GM12878 (cell line): ENCODE results near the gene OTUB2. TPM values are rescaled to one million over a fixed set of nuclear protein-coding genes. Genes with fewer than 3 reads are reported as not detected.

Experiments
- ATAC-seq: fragments of 200-7000 bp; cut with Tn5 transposase; 3 replicates; pipeline ENCODE4 v1.9.1; 2020; ENCODE audit warnings: mild to moderate bottlenecking, moderate library complexity
- BruUV-seq: library from RNA; stranded (reverse); fragments of 400-500 nt; replicated peaks from 2 replicates; lab custom pipeline; 2021; lab: Mats Ljungman, UMichigan
- CTCF ChIA-PET: fragments of 300-600 bp; sonication (Branson Sonifier 250); formaldehyde crosslinking; extraction: SDS; loops from one replicate; lab custom pipeline; 2021; ENCODE audit warnings: inconsistent platforms; lab: Yijun Ruan, JAX
- POLR2A ChIA-PET: fragments of 350-600 bp; formaldehyde crosslinking; extraction: SDS; loops from one replicate; lab custom pipeline; 2021; ENCODE audit warnings: inconsistent platforms; lab: Charles Lee
- RAD21 ChIA-PET: fragments of 300-600 bp; sonication (Branson Sonifier 250); formaldehyde crosslinking; loops from one replicate; lab custom pipeline; 2023; ENCODE audit warnings: antibody characterized with exemption; ENCODE audit not compliant: unreplicated experiment; lab: Charles Lee
- SMC1A ChIA-PET: fragments of 300-600 bp; sonication (Branson Sonifier 250); formaldehyde crosslinking; loops from one replicate; lab custom pipeline; 2023; ENCODE audit not compliant: unreplicated experiment, uncharacterized antibody; lab: Charles Lee
- DNase-seq: peaks from one replicate; pipeline ENCODE4 v3.0.0-alpha.2; 2011; ENCODE audit warnings: low read depth, low spot score
- FAIRE-seq: peaks from 3 replicates; lab custom pipeline; 2011; peaks lifted over from hg19 to GRCh38; lab: Jason Lieb, UNC
- H2AFZ ChIP-seq: 2 replicates; pipeline ENCODE4 v1.6.0; 2011; ENCODE audit warnings: low read depth, low read length, control low read depth; ENCODE audit not compliant: control insufficient read depth
- H3K27ac ChIP-seq: 2 replicates; pipeline ENCODE4 v1.5.1; 2011; ENCODE audit warnings: control low read depth; ENCODE audit not compliant: control insufficient read depth, insufficient read depth
- H3K27me3 ChIP-seq, 2 experiments: replicated peaks in 1 of 2; 2 replicates each; pipeline versions ENCODE4 v1.6.0 to v1.6.1; 2011; ENCODE audit warnings: low read length in 1 of 2; ENCODE audit not compliant: control insufficient read depth in 2 of 2, insufficient read depth in 2 of 2
- H3K36me3 ChIP-seq, 2 experiments: 2 replicates each; pipeline ENCODE4 v1.5.1; 2011; ENCODE audit warnings: low read length in 1 of 2; ENCODE audit not compliant: control insufficient read depth in 2 of 2, insufficient read depth in 2 of 2
- H3K4me1 ChIP-seq: 2 replicates; pipeline ENCODE4 v1.6.1; 2011; ENCODE audit warnings: mild to moderate bottlenecking, low read length, moderate library complexity, mixed read lengths; ENCODE audit not compliant: control insufficient read depth, insufficient read depth
- H3K4me2 ChIP-seq: 2 replicates; pipeline ENCODE4 v1.6.0; 2011; ENCODE audit warnings: control low read depth; ENCODE audit not compliant: control insufficient read depth, insufficient read depth
- H3K4me3 ChIP-seq: fragments of 200-600 bp; sonication (generic); 2 replicates; pipeline ENCODE4 v1.5.1; 2016
- H3K79me2 ChIP-seq: 2 replicates; pipeline ENCODE4 v1.6.0; 2011; ENCODE audit warnings: low read length; ENCODE audit not compliant: control insufficient read depth, insufficient read depth
- H3K9ac ChIP-seq: 2 replicates; pipeline ENCODE4 v1.8.0; 2011; ENCODE audit warnings: low read length, control low read depth, mixed read lengths; ENCODE audit not compliant: control insufficient read depth, insufficient read depth
- H3K9me3 ChIP-seq: replicated peaks from 3 replicates; pipeline ENCODE4 v1.5.1; 2011; ENCODE audit warnings: mild to moderate bottlenecking, low read length; ENCODE audit not compliant: control insufficient read depth, insufficient read depth
- H4K20me1 ChIP-seq: 2 replicates; pipeline ENCODE4 v1.6.0; 2011; ENCODE audit not compliant: control insufficient read depth, insufficient read depth
- BACH1 ChIP-seq: fragments of 450-650 bp; IDR thresholded peaks from 2 replicates; pipeline ENCODE4 v1.6.1; 2017; ENCODE audit warnings: mild to moderate bottlenecking, borderline replicate concordance
- CHD2 ChIP-seq: IDR thresholded peaks from 2 replicates; pipeline ENCODE4 v1.6.1; 2011; ENCODE audit warnings: low read depth, low read length, improper control_type of control experiment, borderline replicate concordance
- CREM ChIP-seq: IDR thresholded peaks from 2 replicates; pipeline ENCODE4 v1.6.1; 2014; ENCODE audit warnings: antibody characterized with exemption, low read depth
- HDAC6 ChIP-seq: fragments of 200-600 bp; sonication (generic); IDR thresholded peaks from one replicate; pipeline ENCODE4 v1.8.0; 2017; ENCODE audit warnings: antibody characterized with exemption; ENCODE audit not compliant: unreplicated experiment
- HDGF ChIP-seq: fragments of 450-650 bp; IDR thresholded peaks from 2 replicates; pipeline ENCODE4 v1.6.1; 2016; ENCODE audit warnings: antibody characterized with exemption
- IRF4 ChIP-seq: IDR thresholded peaks from 2 replicates; pipeline ENCODE4 v1.6.1; 2011; ENCODE audit warnings: low read depth, low read length
- MEF2B ChIP-seq: fragments of 450-650 bp; IDR thresholded peaks from 2 replicates; pipeline ENCODE4 v1.6.1; 2018; ENCODE audit warnings: mild to moderate bottlenecking, moderate library complexity; ENCODE audit not compliant: partially characterized antibody, poor library complexity, severe bottlenecking
- NBN ChIP-seq: fragments of 450-650 bp; IDR thresholded peaks from 2 replicates; pipeline ENCODE4 v1.6.1; 2016
- NFYB ChIP-seq: IDR thresholded peaks from 2 replicates; pipeline ENCODE4 v1.6.1; 2011; ENCODE audit warnings: low read depth, mild to moderate bottlenecking, low read length, improper control_type of control experiment, moderate library complexity; ENCODE audit not compliant: insufficient read depth
- POLR2A ChIP-seq: IDR thresholded peaks from 2 replicates; pipeline ENCODE4 v1.6.1; 2011; ENCODE audit warnings: low read depth, mild to moderate bottlenecking, low read length
- RAD51 ChIP-seq: fragments of 450-650 bp; IDR thresholded peaks from 2 replicates; pipeline ENCODE4 v1.6.1; 2016; ENCODE audit warnings: moderate library complexity, mild to moderate bottlenecking, inconsistent platforms
- SREBF2 ChIP-seq: IDR thresholded peaks from 2 replicates; pipeline ENCODE4 v1.6.1; 2012; ENCODE audit warnings: mild to moderate bottlenecking, low read length
- SUZ12 ChIP-seq: fragments of 200-600 bp; sonication (generic); IDR thresholded peaks from one replicate; pipeline ENCODE4 v1.6.1; 2018; ENCODE audit warnings: antibody characterized with exemption, mild to moderate bottlenecking; ENCODE audit not compliant: unreplicated experiment
- TBL1XR1 ChIP-seq: IDR thresholded peaks from 2 replicates; pipeline ENCODE4 v1.6.1; 2012; ENCODE audit warnings: low read depth, low read length, improper control_type of control experiment
- ZNF24 ChIP-seq: fragments of 450-650 bp; IDR thresholded peaks from 2 replicates; pipeline ENCODE4 v1.6.1; 2017; ENCODE audit warnings: antibody characterized with exemption, mild to moderate bottlenecking
- WGBS: methylation state at CpG from one replicate; pipeline ENCODE4 v1.1.6; 2016; ENCODE audit warnings: low lambda C conversion rate; ENCODE audit not compliant: insufficient replicate concordance, insufficient coverage; ENCODE audit errors: missing lambda C conversion rate; 5-methylcytosine and 5-hydroxymethylcytosine counted together
- in situ Hi-C: fragments of 300-500 bp; cut with MboI; formaldehyde crosslinking; loops from 9 replicates; pipeline ENCODE4 v1.14.3; 2018; ENCODE audit warnings: mixed read lengths
- intact Hi-C: fragments of 100-400 bp; cut with micrococcal nuclease; formaldehyde crosslinking; loops from one replicate; pipeline ENCODE4 v1.14.2; 2022; ENCODE audit not compliant: unreplicated experiment
- polyA plus RNA-seq, 11 experiments: library from polyadenylated mRNA; depleted of rRNA in 4 of 11; unstranded in 6 of 11; stranded (reverse) in 5 of 11; fragments of >200 nt; fragmentation: Nextera tagmentation in 4 of 11; fragmentation: Illumina TruSeq in 1 of 11; extraction: Ambion mirVana in 4 of 11; extraction: Trizol in 1 of 11; gene quantifications; 1 replicate in 1 of 11; 2 replicates in 10 of 11; pipeline versions ENCODE4 v1.2.1 to v1.2.3, GENCODE V29; 2011 to 2016; ENCODE audit warnings: inconsistent platforms in 2 of 11, missing spikeins in 2 of 11, low read depth in 1 of 11
- total RNA-seq, 4 experiments: library from RNA; depleted of rRNA in 3 of 4; stranded (reverse); fragments of >200 nt in 3 of 4; fragmentation: Illumina TruSeq in 1 of 4; extraction: Trizol in 1 of 4; gene quantifications; 2 replicates each; pipeline versions ENCODE4 v1.2.1 to v1.2.3, GENCODE V29; 2013 to 2021
- TF ChIP-seq, protein P1 (sequence below): fragments of 150-350 bp; IDR thresholded peaks from 2 replicates; pipeline ENCODE4 v1.6.1; 2014; ENCODE audit warnings: mild to moderate bottlenecking, low read depth, low read length
- TF ChIP-seq, protein P2 (sequence below): fragments of 450-650 bp; IDR thresholded peaks from 2 replicates; pipeline ENCODE4 v1.6.1; 2016; ENCODE audit warnings: mild to moderate bottlenecking
- TF ChIP-seq, protein P3 (sequence below): fragments of 450-650 bp; IDR thresholded peaks from 2 replicates; pipeline ENCODE4 v1.6.1; 2018; ENCODE audit warnings: mild to moderate bottlenecking, low read depth, moderate library complexity; ENCODE audit not compliant: partially characterized antibody

Gene OTUB2
- total and polyA plus RNA-seq, 10 of the 15 experiments (the other 5 are each of a cell fraction or from before 2014, with no cell fraction given), result 0.05 to 0.82 (median 0.43) TPM

DNA sequence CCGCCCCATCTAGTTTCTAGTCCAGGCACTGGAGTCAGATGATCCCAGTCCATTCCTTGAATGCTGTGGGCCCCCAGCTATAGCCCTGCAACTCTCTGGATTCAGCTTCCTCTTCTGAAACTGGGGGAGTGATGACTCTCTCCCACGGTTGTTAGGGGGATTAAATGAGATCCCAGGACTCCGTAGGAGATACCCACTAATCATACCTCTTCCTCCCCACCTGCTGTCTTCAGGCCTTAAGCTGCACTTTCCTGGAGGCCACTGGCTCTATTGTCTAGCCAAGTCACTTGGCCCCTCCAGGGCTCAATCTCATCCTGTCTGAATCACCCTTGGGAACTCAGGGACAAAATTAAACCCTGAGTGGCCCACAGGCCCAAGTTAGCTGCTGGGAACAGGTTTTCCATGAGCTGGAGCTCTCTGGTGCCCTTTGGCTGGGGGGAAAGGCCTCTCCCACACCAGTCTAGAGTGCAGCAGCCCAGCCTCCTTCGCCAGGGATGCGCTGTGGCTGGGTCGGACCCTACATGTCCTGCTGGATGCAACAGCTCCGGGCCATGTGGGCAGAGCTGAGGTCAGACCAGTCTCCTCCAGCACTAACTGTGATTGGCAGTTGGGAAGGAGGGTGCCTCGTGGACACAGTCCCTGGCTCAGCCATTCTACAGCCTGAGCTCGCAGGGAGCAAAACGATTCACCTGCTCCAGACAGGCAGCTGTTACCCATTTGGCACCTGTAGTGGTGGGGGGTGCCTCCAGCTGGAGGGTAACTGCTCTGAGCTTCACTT lies 43.7 kb upstream of the OTUB2 start (continued):
- TF ChIP-seq, protein P1, sequence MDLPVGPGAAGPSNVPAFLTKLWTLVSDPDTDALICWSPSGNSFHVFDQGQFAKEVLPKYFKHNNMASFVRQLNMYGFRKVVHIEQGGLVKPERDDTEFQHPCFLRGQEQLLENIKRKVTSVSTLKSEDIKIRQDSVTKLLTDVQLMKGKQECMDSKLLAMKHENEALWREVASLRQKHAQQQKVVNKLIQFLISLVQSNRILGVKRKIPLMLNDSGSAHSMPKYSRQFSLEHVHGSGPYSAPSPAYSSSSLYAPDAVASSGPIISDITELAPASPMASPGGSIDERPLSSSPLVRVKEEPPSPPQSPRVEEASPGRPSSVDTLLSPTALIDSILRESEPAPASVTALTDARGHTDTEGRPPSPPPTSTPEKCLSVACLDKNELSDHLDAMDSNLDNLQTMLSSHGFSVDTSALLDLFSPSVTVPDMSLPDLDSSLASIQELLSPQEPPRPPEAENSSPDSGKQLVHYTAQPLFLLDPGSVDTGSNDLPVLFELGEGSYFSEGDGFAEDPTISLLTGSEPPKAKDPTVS, result no peak
- no peak for TF ChIP-seq RAD51
- no peak for TF ChIP-seq SUZ12

DNA sequence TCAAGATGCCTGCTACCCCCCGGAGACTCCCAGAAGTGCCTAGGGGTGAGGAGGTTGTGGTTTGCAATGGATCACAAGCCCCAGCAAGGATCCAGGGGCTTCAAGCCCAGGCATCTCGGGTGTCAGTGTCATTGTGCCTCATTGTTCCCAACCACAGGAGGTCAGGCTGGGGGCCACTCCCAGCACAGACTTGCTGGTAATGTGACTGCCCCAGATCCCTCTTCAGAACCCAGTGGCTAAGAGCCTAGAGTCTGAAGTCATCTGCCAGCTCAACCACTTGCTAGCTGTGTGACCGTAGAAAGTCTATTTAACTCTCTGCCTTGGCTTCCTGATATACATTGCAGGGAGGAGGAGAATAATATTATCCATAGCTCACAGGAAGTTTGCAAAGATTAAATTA lies 42.1 kb upstream of the OTUB2 start:
- ChIA-PET CTCF (interaction anchor here (0.9 to 20.8 kb wide), 6 partner anchors 13 to 52 kb away, joined by 3 to 399 read pairs (median 5); partner anchors contain the start of gene CCDC197), POLR2A (interaction anchor here (1.0 to 2.7 kb wide), 3 partner anchors 8 to 16 kb away, joined by 3 to 10 read pairs (median 7); partner anchors contain the start of gene ASB2)
- TF ChIP-seq HDAC6 (no peak), IRF4 (no peak), NFYB (no peak), CHD2 (no peak), NBN (no peak), TBL1XR1 (no peak), POLR2A (no peak), ZNF24 (no peak), HDGF (no peak), BACH1 (no peak), CREM (no peak), SREBF2 (no peak), MEF2B (no peak)
- TF ChIP-seq, protein P2, sequence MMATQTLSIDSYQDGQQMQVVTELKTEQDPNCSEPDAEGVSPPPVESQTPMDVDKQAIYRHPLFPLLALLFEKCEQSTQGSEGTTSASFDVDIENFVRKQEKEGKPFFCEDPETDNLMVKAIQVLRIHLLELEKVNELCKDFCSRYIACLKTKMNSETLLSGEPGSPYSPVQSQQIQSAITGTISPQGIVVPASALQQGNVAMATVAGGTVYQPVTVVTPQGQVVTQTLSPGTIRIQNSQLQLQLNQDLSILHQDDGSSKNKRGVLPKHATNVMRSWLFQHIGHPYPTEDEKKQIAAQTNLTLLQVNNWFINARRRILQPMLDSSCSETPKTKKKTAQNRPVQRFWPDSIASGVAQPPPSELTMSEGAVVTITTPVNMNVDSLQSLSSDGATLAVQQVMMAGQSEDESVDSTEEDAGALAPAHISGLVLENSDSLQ, result no peak
- TF ChIP-seq, protein P3, sequence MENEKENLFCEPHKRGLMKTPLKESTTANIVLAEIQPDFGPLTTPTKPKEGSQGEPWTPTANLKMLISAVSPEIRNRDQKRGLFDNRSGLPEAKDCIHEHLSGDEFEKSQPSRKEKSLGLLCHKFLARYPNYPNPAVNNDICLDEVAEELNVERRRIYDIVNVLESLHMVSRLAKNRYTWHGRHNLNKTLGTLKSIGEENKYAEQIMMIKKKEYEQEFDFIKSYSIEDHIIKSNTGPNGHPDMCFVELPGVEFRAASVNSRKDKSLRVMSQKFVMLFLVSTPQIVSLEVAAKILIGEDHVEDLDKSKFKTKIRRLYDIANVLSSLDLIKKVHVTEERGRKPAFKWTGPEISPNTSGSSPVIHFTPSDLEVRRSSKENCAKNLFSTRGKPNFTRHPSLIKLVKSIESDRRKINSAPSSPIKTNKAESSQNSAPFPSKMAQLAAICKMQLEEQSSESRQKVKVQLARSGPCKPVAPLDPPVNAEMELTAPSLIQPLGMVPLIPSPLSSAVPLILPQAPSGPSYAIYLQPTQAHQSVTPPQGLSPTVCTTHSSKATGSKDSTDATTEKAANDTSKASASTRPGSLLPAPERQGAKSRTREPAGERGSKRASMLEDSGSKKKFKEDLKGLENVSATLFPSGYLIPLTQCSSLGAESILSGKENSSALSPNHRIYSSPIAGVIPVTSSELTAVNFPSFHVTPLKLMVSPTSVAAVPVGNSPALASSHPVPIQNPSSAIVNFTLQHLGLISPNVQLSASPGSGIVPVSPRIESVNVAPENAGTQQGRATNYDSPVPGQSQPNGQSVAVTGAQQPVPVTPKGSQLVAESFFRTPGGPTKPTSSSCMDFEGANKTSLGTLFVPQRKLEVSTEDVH, result no peak

More for the DNA sequence above, 42.1 kb upstream of the OTUB2 start:
- H3K9ac ChIP-seq, result no peak overlapping the region
- H3K27me3 ChIP-seq, result no peaks in the 10 kb centered on the region
- H3K79me2 ChIP-seq, result no peaks in the 10 kb centered on the region
- no TSS peak for BruUV-seq
- DNase-seq (no peak), FAIRE-seq (no peak), ATAC-seq (no peak)
- H2AFZ ChIP-seq, result no peak overlapping the region
- no peaks in the 10 kb centered on the region for H3K9me3 ChIP-seq
- peaks cover 16% of the 10 kb centered on the region for H3K4me1 ChIP-seq
- ChIA-PET RAD21 (interaction anchor here (1.1 to 3.7 kb wide), 3 partner anchors 14 to 44 kb away, joined by 3 to 28 read pairs (median 4); partner anchors contain the start of gene CCDC197), SMC1A (interaction anchor here (0.9 to 20.2 kb wide), 9 partner anchors 9 to 47 kb away, joined by 3 to 409 read pairs (median 5); partner anchors contain the start of gene CCDC197)
- H3K36me3 ChIP-seq, result no peaks in the 10 kb centered on the region; a peak in 1 of 4 replicates
- no peak overlapping the region for H3K4me3 ChIP-seq
- H3K4me2 ChIP-seq, result no peak overlapping the region
- in situ Hi-C loops (no loop called here), intact Hi-C loops (no loop called here)
- H4K20me1 ChIP-seq, result no peaks in the 10 kb centered on the region
- no peak overlapping the region for H3K27ac ChIP-seq
- 90% methylated on average over 3 of the region's 3 CpGs for WGBS
